Astrocyte (in vitro differentiated cells and primary cell): ENCODE data around the gene RUFY2. TPM values are rescaled to one million over a fixed set of nuclear protein-coding genes. Genes with fewer than 3 reads are reported as not detected.

Experiments used
- DNase-seq: peaks from one replicate; pipeline ENCODE4 v3.0.0-alpha.2; 2010; ENCODE audit warnings: low read depth
- FAIRE-seq: peaks from 2 replicates; lab custom pipeline; 2011; peaks lifted over from hg19 to GRCh38; lab: Jason Lieb, UNC
- H2AFZ ChIP-seq: 2 replicates; pipeline ENCODE4 v1.6.0; 2012; ENCODE audit warnings: low read depth, low read length, inconsistent platforms
- H3K27ac ChIP-seq: 2 replicates; pipeline ENCODE4 v1.5.1; 2011; ENCODE audit warnings: low read depth, low read length, inconsistent platforms
- H3K27me3 ChIP-seq: 2 replicates; pipeline ENCODE4 v1.6.0; 2011; ENCODE audit warnings: low read length, inconsistent platforms; ENCODE audit not compliant: insufficient read depth
- H3K36me3 ChIP-seq: 2 replicates; pipeline ENCODE4 v1.5.1; 2011; ENCODE audit warnings: low read length, inconsistent platforms; ENCODE audit not compliant: insufficient read depth
- H3K4me1 ChIP-seq: 2 replicates; pipeline ENCODE4 v1.5.1; 2011; ENCODE audit warnings: low read length, inconsistent platforms; ENCODE audit not compliant: insufficient read depth
- H3K4me2 ChIP-seq: 2 replicates; pipeline ENCODE4 v1.6.0; 2012; ENCODE audit warnings: low read length, inconsistent platforms
- H3K4me3 ChIP-seq: 2 replicates; pipeline ENCODE4 v1.5.1; 2011; ENCODE audit warnings: low read depth, mild to moderate bottlenecking, low read length, inconsistent platforms; ENCODE audit not compliant: insufficient read depth
- H3K79me2 ChIP-seq: 2 replicates; pipeline ENCODE4 v1.6.0; 2012; ENCODE audit warnings: mild to moderate bottlenecking, low read length, inconsistent platforms; ENCODE audit not compliant: insufficient read depth
- H3K9ac ChIP-seq: 2 replicates; pipeline ENCODE4 v1.6.0; 2012; ENCODE audit warnings: mild to moderate bottlenecking, low read length, inconsistent platforms
- H3K9me3 ChIP-seq: 2 replicates; pipeline ENCODE4 v1.5.1; 2012; ENCODE audit warnings: low read depth, mild to moderate bottlenecking, low read length, inconsistent platforms; ENCODE audit not compliant: insufficient read depth
- H4K20me1 ChIP-seq: 2 replicates; pipeline ENCODE4 v1.6.0; 2012; ENCODE audit warnings: low read length, inconsistent platforms; ENCODE audit not compliant: insufficient read depth
- H3K27ac Mint-ChIP-seq: one replicate; pipeline ENCODE4 v1.8.0; 2021; ENCODE audit warnings: mild to moderate bottlenecking, mixed read lengths; ENCODE audit not compliant: unreplicated experiment
- H3K27me3 Mint-ChIP-seq: one replicate; pipeline ENCODE4 v1.8.0; 2021; ENCODE audit warnings: low read depth, mixed read lengths; ENCODE audit not compliant: unreplicated experiment
- H3K36me3 Mint-ChIP-seq: one replicate; pipeline ENCODE4 v1.8.0; 2021; ENCODE audit warnings: low read depth, mixed read lengths; ENCODE audit not compliant: unreplicated experiment
- H3K4me1 Mint-ChIP-seq: one replicate; pipeline ENCODE4 v1.8.0; 2021; ENCODE audit warnings: low read depth, mixed read lengths; ENCODE audit not compliant: unreplicated experiment
- H3K4me3 Mint-ChIP-seq: one replicate; pipeline ENCODE4 v1.8.0; 2021; ENCODE audit warnings: mild to moderate bottlenecking, moderate library complexity, mixed read lengths; ENCODE audit not compliant: unreplicated experiment
- H3K9me3 Mint-ChIP-seq: one replicate; pipeline ENCODE4 v1.8.0; 2021; ENCODE audit warnings: mild to moderate bottlenecking, mixed read lengths; ENCODE audit not compliant: unreplicated experiment
- CTCF ChIP-seq: IDR thresholded peaks from 2 replicates; pipeline ENCODE4 v1.5.1; 2011; ENCODE audit warnings: low read depth, mild to moderate bottlenecking, inconsistent platforms, low read length, moderate library complexity; ENCODE audit not compliant: insufficient read depth
- EZH2 ChIP-seq: IDR thresholded peaks from 2 replicates; pipeline ENCODE4 v1.6.1; 2012; ENCODE audit warnings: mild to moderate bottlenecking, low read length, inconsistent platforms; ENCODE audit not compliant: insufficient read depth
- total RNA-seq: library from RNA; stranded (reverse); gene quantifications from 2 replicates; pipeline ENCODE4 v1.2.1, GENCODE V29; 2021

Gene RUFY2
- total RNA-seq, 1 donor from 2014 or later, result 21.7 TPM

- Histone ChIP-seq H3K4me1 (no peaks in the 10 kb centered on the region), H3K9ac (no peak overlapping the region), H3K27ac (no peak overlapping the region), H3K27me3 (no peaks in the 10 kb centered on the region), H3K4me2 (no peak overlapping the region), H3K36me3 (no peaks in the 10 kb centered on the region), H3K4me3 (no peak overlapping the region), H2AFZ (no peak overlapping the region), H4K20me1 (no peaks in the 10 kb centered on the region), H3K9me3 (no peaks in the 10 kb centered on the region), H3K79me2 (no peaks in the 10 kb centered on the region)
- H3K4me3 Mint-ChIP-seq, result no peak overlapping the region
- TF ChIP-seq CTCF, result no peak
- TF ChIP-seq EZH2, result no peak
- FAIRE-seq (no peak), DNase-seq (no peak)
- H3K9me3 Mint-ChIP-seq, result no peaks in the 10 kb centered on the region
- H3K4me1 Mint-ChIP-seq, result peaks cover 6% of the 10 kb centered on the region
- no peaks in the 10 kb centered on the region for H3K36me3 Mint-ChIP-seq
- no peaks in the 10 kb centered on the region for H3K27me3 Mint-ChIP-seq
- no peak overlapping the region for H3K27ac Mint-ChIP-seq
Measured at GRCh38 chr10:68434657-68435056, 27.6 kb upstream of the RUFY2 start.

- H3K27me3 Mint-ChIP-seq, result no peaks in the 10 kb centered on the region
- H3K9ac ChIP-seq, result no peak overlapping the region
- H3K27ac ChIP-seq, result no peak overlapping the region
- FAIRE-seq (no peak), DNase-seq (no peak)
- no peaks in the 10 kb centered on the region for H3K4me1 ChIP-seq
- H3K27ac Mint-ChIP-seq, result no peak overlapping the region
- no peaks in the 10 kb centered on the region for H4K20me1 ChIP-seq
- no peaks in the 10 kb centered on the region for H3K4me1 Mint-ChIP-seq
- H3K36me3 Mint-ChIP-seq, result no peaks in the 10 kb centered on the region
- no peaks in the 10 kb centered on the region for H3K27me3 ChIP-seq
- no peak overlapping the region for H3K4me2 ChIP-seq
- H3K4me3 Mint-ChIP-seq, result no peak overlapping the region
- peaks cover 6% of the 10 kb centered on the region for H3K36me3 ChIP-seq
- no peak overlapping the region for H2AFZ ChIP-seq
- H3K79me2 ChIP-seq, result no peaks in the 10 kb centered on the region
- H3K4me3 ChIP-seq, result no peak overlapping the region
- H3K9me3 Mint-ChIP-seq, result no peaks in the 10 kb centered on the region
- TF ChIP-seq EZH2, result no peak
- TF ChIP-seq CTCF, result no peak
- no peaks in the 10 kb centered on the region for H3K9me3 ChIP-seq
Measured at GRCh38 chr10:68428396-68429104, 21.5 kb upstream of the RUFY2 start.

GRCh38 chr10:68424454-68425014 lies 17.5 kb upstream of the RUFY2 start:
- H3K4me3 ChIP-seq, result no peak overlapping the region
- H3K36me3 Mint-ChIP-seq, result no peaks in the 10 kb centered on the region
- no peak overlapping the region for H3K27ac ChIP-seq
- H3K9me3 Mint-ChIP-seq, result no peaks in the 10 kb centered on the region
- peaks cover 4% of the 10 kb centered on the region for H3K4me1 Mint-ChIP-seq
- H3K9me3 ChIP-seq, result no peaks in the 10 kb centered on the region
- no peak overlapping the region for H3K27ac Mint-ChIP-seq
- no peaks in the 10 kb centered on the region for H3K27me3 Mint-ChIP-seq
- FAIRE-seq, result no peak
- H4K20me1 ChIP-seq, result no peaks in the 10 kb centered on the region
- H3K4me2 ChIP-seq, result no peak overlapping the region
- H3K4me3 Mint-ChIP-seq, result no peak overlapping the region
- peaks cover 12% of the 10 kb centered on the region for H3K36me3 ChIP-seq
- H3K9ac ChIP-seq, result no peak overlapping the region
- H3K27me3 ChIP-seq, result no peaks in the 10 kb centered on the region
- no peak overlapping the region for H2AFZ ChIP-seq
- TF ChIP-seq EZH2 (no peak), CTCF (no peak)
- no peak for DNase-seq
- no peaks in the 10 kb centered on the region for H3K4me1 ChIP-seq
- no peaks in the 10 kb centered on the region for H3K79me2 ChIP-seq
